Type B pancreatic cell (in vitro differentiated cells): ENCODE data around the gene RCOR3. TPM values are rescaled to one million over a fixed set of nuclear protein-coding genes. Genes with fewer than 3 reads are reported as not detected.

Source experiments
- DNase-seq: peaks from one replicate; pipeline ENCODE4 v3.0.0; 2021; ENCODE audit warnings: mixed read lengths; ENCODE audit not compliant: unreplicated experiment; ENCODE audit errors: extremely low spot score
- H3K27ac Mint-ChIP-seq: 2 replicates; pipeline ENCODE4 v1.8.0; 2021; ENCODE audit warnings: mild to moderate bottlenecking, mixed read lengths
- H3K27me3 Mint-ChIP-seq: 2 replicates; pipeline ENCODE4 v1.8.0; 2021; ENCODE audit warnings: mixed read lengths
- H3K36me3 Mint-ChIP-seq: 2 replicates; pipeline ENCODE4 v1.8.0; 2021; ENCODE audit warnings: mixed read lengths
- H3K4me1 Mint-ChIP-seq: one replicate; pipeline ENCODE4 v1.8.0; 2021; ENCODE audit warnings: mixed read lengths; ENCODE audit not compliant: unreplicated experiment
- H3K4me3 Mint-ChIP-seq: 2 replicates; pipeline ENCODE4 v1.8.0; 2021; ENCODE audit warnings: mild to moderate bottlenecking, mixed read lengths
- H3K9me3 Mint-ChIP-seq: 2 replicates; pipeline ENCODE4 v1.8.0; 2021; ENCODE audit warnings: mixed read lengths
- CTCF ChIP-seq: fragments of 200-600 bp; sonication (generic); conservative IDR thresholded peaks from 2 replicates; pipeline ENCODE4 v1.5.0; 2021; ENCODE audit warnings: antibody characterized with exemption, mild to moderate bottlenecking
- total RNA-seq: library from RNA; stranded (reverse); gene quantifications from 2 replicates; pipeline ENCODE4 v1.2.1, GENCODE V29; 2021; ENCODE audit warnings: low replicate concordance

Gene RCOR3
- total RNA-seq, 1 donor from 2014 or later = 47.9 TPM

- H3K4me1 Mint-ChIP-seq = peaks cover 14% of the 10 kb centered on the region
- TF ChIP-seq CTCF = no peak
- DNase-seq = no peak
- H3K27me3 Mint-ChIP-seq = no peaks in the 10 kb centered on the region
- peak overlapping the region; percentile 8 for H3K27ac Mint-ChIP-seq
- H3K4me3 Mint-ChIP-seq = no peak overlapping the region
- H3K9me3 Mint-ChIP-seq = no peaks in the 10 kb centered on the region
- H3K36me3 Mint-ChIP-seq = no peaks in the 10 kb centered on the region
These were observed 78.5 kb downstream of the RCOR3 start for GRCh38 chr1:211337430-211338223.

- no peak for DNase-seq
- TF ChIP-seq CTCF = no peak
- Mint-ChIP-seq H3K4me3 (no peak overlapping the region), H3K27me3 (no peaks in the 10 kb centered on the region), H3K36me3 (no peaks in the 10 kb centered on the region), H3K27ac (no peak overlapping the region), H3K4me1 (peaks cover 10% of the 10 kb centered on the region), H3K9me3 (no peaks in the 10 kb centered on the region)
These were observed 79.1 kb downstream of the RCOR3 start for GRCh38 chr1:211338224-211338620.

- no peak for TF ChIP-seq CTCF
- Mint-ChIP-seq H3K36me3 (peaks cover 3% of the 10 kb centered on the region), H3K27ac (no peak overlapping the region), H3K27me3 (no peaks in the 10 kb centered on the region), H3K4me3 (no peak overlapping the region), H3K4me1 (peaks cover 10% of the 10 kb centered on the region), H3K9me3 (no peaks in the 10 kb centered on the region)
- DNase-seq = no peak
These were observed 80.5 kb downstream of the RCOR3 start for GRCh38 chr1:211339631-211340041.

- no peak overlapping the region for H3K4me3 Mint-ChIP-seq
- peaks cover 11% of the 10 kb centered on the region for H3K4me1 Mint-ChIP-seq
- no peak for TF ChIP-seq CTCF
- DNase-seq = no peak
- H3K27me3 Mint-ChIP-seq = no peaks in the 10 kb centered on the region
- no peaks in the 10 kb centered on the region for H3K9me3 Mint-ChIP-seq
- peaks cover 5% of the 10 kb centered on the region for H3K36me3 Mint-ChIP-seq
- H3K27ac Mint-ChIP-seq = peak overlapping the region; percentile 41
These were observed 81.7 kb downstream of the RCOR3 start for GRCh38 chr1:211340622-211341507.

GRCh38 chr1:211341999-211342398 is 82.8 kb downstream of the RCOR3 start:
- DNase-seq = no peak
- H3K27ac Mint-ChIP-seq = no peak overlapping the region
- peaks cover 6% of the 10 kb centered on the region for H3K36me3 Mint-ChIP-seq
- no peaks in the 10 kb centered on the region for H3K27me3 Mint-ChIP-seq
- H3K4me3 Mint-ChIP-seq = no peak overlapping the region
- H3K9me3 Mint-ChIP-seq = no peaks in the 10 kb centered on the region
- no peak for TF ChIP-seq CTCF
- H3K4me1 Mint-ChIP-seq = peaks cover 10% of the 10 kb centered on the region
